C4-2B (cell line): ENCODE data around the gene SLC35D3.
"Not testable (repeated sequence)": the region's sequence is repeated elsewhere in the genome, so short reads cannot be mapped to it uniquely, and the experiment has no call there.

ENCODE experiments used
- H3K27ac ChIP-seq: fragments of 450-650 bp; 2 replicates; pipeline ENCODE4 v1.5.1; 2017
- CTCF ChIP-seq: fragments of 450-650 bp; conservative IDR thresholded peaks from 2 replicates; pipeline ENCODE4 v1.5.1; 2017; ENCODE audit warnings: mild to moderate bottlenecking
- ZFX ChIP-seq: fragments of 450-650 bp; IDR thresholded peaks from 2 replicates; pipeline ENCODE4 v1.6.1; 2017

The SLC35D3 gene

GRCh38 chr6:136890194-136890839 is 31.8 kb upstream of the SLC35D3 start:
- TF ChIP-seq ZFX (no peak), CTCF (no peak)
- H3K27ac ChIP-seq: no peak overlapping the region

GRCh38 chr6:136890986-136891385 is 31.1 kb upstream of the SLC35D3 start:
- TF ChIP-seq ZFX (no peak), CTCF (no peak)
- no peak overlapping the region for H3K27ac ChIP-seq

GRCh38 chr6:136893187-136893586 is 28.9 kb upstream of the SLC35D3 start:
- no peak for TF ChIP-seq CTCF
- TF ChIP-seq ZFX: no peak
- H3K27ac ChIP-seq: no peak overlapping the region

- no peak for TF ChIP-seq CTCF
- H3K27ac ChIP-seq: no peak overlapping the region
Measured at GRCh38 chr6:136895901-136896300, 26.2 kb upstream of the SLC35D3 start.

- no peak overlapping the region for H3K27ac ChIP-seq
- TF ChIP-seq CTCF: no peak
- TF ChIP-seq ZFX: no peak
Measured at GRCh38 chr6:136897071-136897470, 25.0 kb upstream of the SLC35D3 start.

- H3K27ac ChIP-seq: no peak overlapping the region
Measured at GRCh38 chr6:136901212-136901784, 20.8 kb upstream of the SLC35D3 start.

GRCh38 chr6:136904477-136904876 is 17.6 kb upstream of the SLC35D3 start:
- not testable (repeated sequence) for H3K27ac ChIP-seq

More at GRCh38 chr6:136901212-136901784, 20.8 kb upstream of the SLC35D3 start:
- TF ChIP-seq ZFX (no peak), CTCF (no peak)

GRCh38 chr6:136914947-136915346 is 7.2 kb upstream of the SLC35D3 start:
- no peak overlapping the region for H3K27ac ChIP-seq
- TF ChIP-seq ZFX: no peak
- no peak for TF ChIP-seq CTCF
